Measurements from ENCODE around the gene LEFTY1. TPM values are rescaled to one million over a fixed set of nuclear protein-coding genes. Genes with fewer than 3 reads are reported as not detected.

LEFTY1 gene
- total and polyA plus RNA-seq, 2 of the 13 experiments (the other 11 are each of a cell fraction or from before 2014, with no cell fraction given), result 0.29 to 0.79 TPM

- no peak for TF ChIP-seq ZBTB40 (IDR thresholded peaks at IDR 0.05)
- no peak; the same call in none of the 2 replicates for TF ChIP-seq ZBTB40 (CRISPR knock-in tag; IDR thresholded peaks at IDR 0.05)
- no peak for TF ChIP-seq ZNF605 (CRISPR knock-in tag; IDR thresholded peaks at IDR 0.05)
- TF ChIP-seq ZNF232 (CRISPR knock-in tag; IDR thresholded peaks at IDR 0.05; ENCODE audit: borderline replicate concordance), result 0 out of 2 replicates have a peak, but pooled peaks have one; percentile 40
- no peak for TF ChIP-seq AHR (CRISPR knock-in tag; IDR thresholded peaks at IDR 0.05)
- TF ChIP-seq ZNF160 (CRISPR knock-in tag; IDR thresholded peaks at IDR 0.05), result 0 out of 2 replicates have a peak, but pooled peaks have one; percentile 32
- no peak for TF ChIP-seq RBM22 (optimal IDR thresholded peaks at IDR 0.05; ENCODE audit: low read length)
- TF ChIP-seq ZNF574 (CRISPR knock-in tag; IDR thresholded peaks at IDR 0.05), result peak; percentile 84
- TF ChIP-seq TAF15 (IDR thresholded peaks at IDR 0.05; ENCODE audit: low read depth, low read length, poor library complexity, severe bottlenecking), result no peak
- TF ChIP-seq NR1H2 (CRISPR knock-in tag; IDR thresholded peaks at IDR 0.05; ENCODE audit: borderline replicate concordance, low read depth), result no peak
- TF ChIP-seq DPF2 (CRISPR knock-in tag; IDR thresholded peaks at IDR 0.05; ENCODE audit: borderline replicate concordance, low read depth), result no peak; the same call in 1 of the 2 replicates
- TF ChIP-seq ZBTB38 (CRISPR knock-in tag; IDR thresholded peaks at IDR 0.05), result peak; percentile 84
- no peak for TF ChIP-seq CHD4 (IDR thresholded peaks at IDR 0.05; ENCODE audit: borderline replicate concordance, low read length)
- TF ChIP-seq ZFP91 (CRISPR knock-in tag; IDR thresholded peaks at IDR 0.05; ENCODE audit: borderline replicate concordance), result peak; percentile 92
- no peak for TF ChIP-seq ETV6 (CRISPR knock-in tag; conservative IDR thresholded peaks at IDR 0.05)
- no peak for TF ChIP-seq KDM1A (CRISPR knock-in tag; IDR thresholded peaks at IDR 0.05)
Observed at GRCh38 chr1:225881959-225882693, 6.8 kb downstream of the LEFTY1 start, which contains the start of gene TMEM63A (continued).
